A549 (cell line): Measurements from ENCODE around the gene CTXN1.

Source experiments
- BHLHE40 ChIP-seq: IDR thresholded peaks from 2 replicates; pipeline ENCODE4 v1.6.1; 2012; ENCODE audit warnings: low read depth, low read length, inconsistent platforms
- MYC ChIP-seq: IDR thresholded peaks from 2 replicates; pipeline ENCODE4 v1.6.1; 2012; ENCODE audit warnings: mild to moderate bottlenecking, inconsistent platforms, low read length, improper control_type of control experiment, borderline replicate concordance
- PHF8 ChIP-seq: fragments of 200-600 bp; sonication (generic); IDR thresholded peaks from 2 replicates; pipeline ENCODE4 v1.6.1; 2016; ENCODE audit warnings: low read depth, mild to moderate bottlenecking, antibody characterized with exemption, moderate library complexity, borderline replicate concordance
- POLR2A ChIP-seq: IDR thresholded peaks from 2 replicates; pipeline ENCODE4 v1.6.1; 2012; ENCODE audit warnings: mild to moderate bottlenecking, low read length
- RARB ChIP-seq: fragments of 250-450 bp; sonication (Bioruptor Pico); IDR thresholded peaks from 2 replicates; pipeline ENCODE4 v1.8.0; 2021; ENCODE audit warnings: mild to moderate bottlenecking, moderate library complexity
- RCOR1 ChIP-seq: fragments of 150-350 bp; IDR thresholded peaks from 2 replicates; pipeline ENCODE4 v1.6.1; 2014; ENCODE audit warnings: antibody characterized with exemption, low read length, low read depth
- TF ChIP-seq, protein P1 (sequence below): IDR thresholded peaks from 2 replicates; pipeline ENCODE4 v1.6.1; 2012
- TF ChIP-seq, protein P2 (sequence below): fragments of >200 bp; sonication (Bioruptor Twin); formaldehyde crosslinking; IDR thresholded peaks from 3 replicates; pipeline ENCODE4 v1.5.1; 2016
- TF ChIP-seq, protein P3 (sequence below): fragments of 200-600 bp; sonication (generic); IDR thresholded peaks from 2 replicates; pipeline ENCODE4 v1.6.1; 2016; ENCODE audit warnings: antibody characterized with exemption, mild to moderate bottlenecking, moderate library complexity
- TF ChIP-seq, protein P4 (sequence below): fragments of 150-350 bp; IDR thresholded peaks from 2 replicates; pipeline ENCODE4 v1.6.1; 2014; ENCODE audit warnings: low read depth, mild to moderate bottlenecking, low read length

DNA sequence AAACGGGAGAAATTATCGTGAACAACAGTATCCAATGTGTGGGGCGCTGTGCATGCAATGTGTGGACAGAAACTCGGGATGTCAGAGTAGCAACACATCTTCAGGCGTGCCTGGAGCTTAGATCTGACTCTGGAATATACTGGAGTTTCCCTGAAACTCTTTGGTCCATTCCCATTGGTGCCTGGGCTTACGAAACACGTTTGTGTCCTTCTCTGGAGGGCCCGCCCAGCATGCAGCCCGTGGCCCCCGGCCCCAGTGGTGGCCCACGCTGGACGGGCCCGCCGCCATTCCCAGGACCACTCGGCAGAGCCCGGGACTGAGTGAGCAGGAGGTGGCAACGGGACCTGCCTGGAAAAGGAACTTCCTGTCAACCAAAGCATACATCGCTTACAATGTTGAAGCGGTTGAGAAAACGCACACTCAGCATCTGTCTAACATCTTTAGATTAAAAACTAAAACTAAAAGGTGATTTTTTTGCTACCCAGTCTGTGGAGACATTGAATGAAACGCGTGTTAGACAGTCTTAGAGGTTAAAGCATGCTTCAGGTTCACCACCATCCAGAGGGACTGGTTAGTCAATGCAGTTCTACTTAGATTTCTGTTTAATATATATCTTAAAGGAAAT is 36.8 kb upstream of the CTXN1 start:
- TF ChIP-seq POLR2A (no peak), RCOR1 (no peak), RARB (CRISPR knock-in tag) (no peak), PHF8 (no peak), BHLHE40 (no peak), MYC (no peak)
- TF ChIP-seq, protein P1, sequence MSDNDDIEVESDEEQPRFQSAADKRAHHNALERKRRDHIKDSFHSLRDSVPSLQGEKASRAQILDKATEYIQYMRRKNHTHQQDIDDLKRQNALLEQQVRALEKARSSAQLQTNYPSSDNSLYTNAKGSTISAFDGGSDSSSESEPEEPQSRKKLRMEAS, result no peak
- TF ChIP-seq, protein P2, sequence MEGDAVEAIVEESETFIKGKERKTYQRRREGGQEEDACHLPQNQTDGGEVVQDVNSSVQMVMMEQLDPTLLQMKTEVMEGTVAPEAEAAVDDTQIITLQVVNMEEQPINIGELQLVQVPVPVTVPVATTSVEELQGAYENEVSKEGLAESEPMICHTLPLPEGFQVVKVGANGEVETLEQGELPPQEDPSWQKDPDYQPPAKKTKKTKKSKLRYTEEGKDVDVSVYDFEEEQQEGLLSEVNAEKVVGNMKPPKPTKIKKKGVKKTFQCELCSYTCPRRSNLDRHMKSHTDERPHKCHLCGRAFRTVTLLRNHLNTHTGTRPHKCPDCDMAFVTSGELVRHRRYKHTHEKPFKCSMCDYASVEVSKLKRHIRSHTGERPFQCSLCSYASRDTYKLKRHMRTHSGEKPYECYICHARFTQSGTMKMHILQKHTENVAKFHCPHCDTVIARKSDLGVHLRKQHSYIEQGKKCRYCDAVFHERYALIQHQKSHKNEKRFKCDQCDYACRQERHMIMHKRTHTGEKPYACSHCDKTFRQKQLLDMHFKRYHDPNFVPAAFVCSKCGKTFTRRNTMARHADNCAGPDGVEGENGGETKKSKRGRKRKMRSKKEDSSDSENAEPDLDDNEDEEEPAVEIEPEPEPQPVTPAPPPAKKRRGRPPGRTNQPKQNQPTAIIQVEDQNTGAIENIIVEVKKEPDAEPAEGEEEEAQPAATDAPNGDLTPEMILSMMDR, result no peak
- TF ChIP-seq, protein P3, sequence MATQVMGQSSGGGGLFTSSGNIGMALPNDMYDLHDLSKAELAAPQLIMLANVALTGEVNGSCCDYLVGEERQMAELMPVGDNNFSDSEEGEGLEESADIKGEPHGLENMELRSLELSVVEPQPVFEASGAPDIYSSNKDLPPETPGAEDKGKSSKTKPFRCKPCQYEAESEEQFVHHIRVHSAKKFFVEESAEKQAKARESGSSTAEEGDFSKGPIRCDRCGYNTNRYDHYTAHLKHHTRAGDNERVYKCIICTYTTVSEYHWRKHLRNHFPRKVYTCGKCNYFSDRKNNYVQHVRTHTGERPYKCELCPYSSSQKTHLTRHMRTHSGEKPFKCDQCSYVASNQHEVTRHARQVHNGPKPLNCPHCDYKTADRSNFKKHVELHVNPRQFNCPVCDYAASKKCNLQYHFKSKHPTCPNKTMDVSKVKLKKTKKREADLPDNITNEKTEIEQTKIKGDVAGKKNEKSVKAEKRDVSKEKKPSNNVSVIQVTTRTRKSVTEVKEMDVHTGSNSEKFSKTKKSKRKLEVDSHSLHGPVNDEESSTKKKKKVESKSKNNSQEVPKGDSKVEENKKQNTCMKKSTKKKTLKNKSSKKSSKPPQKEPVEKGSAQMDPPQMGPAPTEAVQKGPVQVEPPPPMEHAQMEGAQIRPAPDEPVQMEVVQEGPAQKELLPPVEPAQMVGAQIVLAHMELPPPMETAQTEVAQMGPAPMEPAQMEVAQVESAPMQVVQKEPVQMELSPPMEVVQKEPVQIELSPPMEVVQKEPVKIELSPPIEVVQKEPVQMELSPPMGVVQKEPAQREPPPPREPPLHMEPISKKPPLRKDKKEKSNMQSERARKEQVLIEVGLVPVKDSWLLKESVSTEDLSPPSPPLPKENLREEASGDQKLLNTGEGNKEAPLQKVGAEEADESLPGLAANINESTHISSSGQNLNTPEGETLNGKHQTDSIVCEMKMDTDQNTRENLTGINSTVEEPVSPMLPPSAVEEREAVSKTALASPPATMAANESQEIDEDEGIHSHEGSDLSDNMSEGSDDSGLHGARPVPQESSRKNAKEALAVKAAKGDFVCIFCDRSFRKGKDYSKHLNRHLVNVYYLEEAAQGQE, result no peak
- TF ChIP-seq, protein P4, sequence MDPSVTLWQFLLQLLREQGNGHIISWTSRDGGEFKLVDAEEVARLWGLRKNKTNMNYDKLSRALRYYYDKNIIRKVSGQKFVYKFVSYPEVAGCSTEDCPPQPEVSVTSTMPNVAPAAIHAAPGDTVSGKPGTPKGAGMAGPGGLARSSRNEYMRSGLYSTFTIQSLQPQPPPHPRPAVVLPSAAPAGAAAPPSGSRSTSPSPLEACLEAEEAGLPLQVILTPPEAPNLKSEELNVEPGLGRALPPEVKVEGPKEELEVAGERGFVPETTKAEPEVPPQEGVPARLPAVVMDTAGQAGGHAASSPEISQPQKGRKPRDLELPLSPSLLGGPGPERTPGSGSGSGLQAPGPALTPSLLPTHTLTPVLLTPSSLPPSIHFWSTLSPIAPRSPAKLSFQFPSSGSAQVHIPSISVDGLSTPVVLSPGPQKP, result no peak
